ENCODE data around the gene MRRF.
"Not testable (repeated sequence)": the region's sequence is repeated elsewhere in the genome, so short reads cannot be mapped to it uniquely, and the experiment has no call there.

Gene MRRF

DNA sequence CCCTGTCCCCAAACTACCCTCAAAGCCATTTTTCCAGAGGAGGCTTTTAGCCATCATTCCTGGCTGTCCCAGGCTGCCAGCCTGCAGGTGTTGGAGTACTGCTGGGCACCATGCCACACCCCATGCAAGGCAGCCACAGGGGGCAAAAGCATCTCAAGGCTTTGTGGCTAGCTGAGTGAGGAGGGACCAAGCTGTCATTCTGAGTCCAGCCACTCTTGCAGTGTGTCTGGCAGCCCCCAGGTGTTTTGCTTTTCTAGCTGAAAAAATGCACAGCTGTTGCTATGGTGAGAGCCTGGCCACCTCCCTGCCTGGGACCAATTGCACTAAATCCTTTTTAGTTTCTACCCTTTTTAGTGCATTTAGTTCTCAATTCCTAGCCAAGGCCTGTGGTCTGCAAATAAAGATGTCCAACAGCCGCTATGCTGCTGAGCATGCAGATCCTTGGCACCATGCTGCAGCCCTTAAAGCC, 55.8 kb downstream of the MRRF start:
- H3K27me3 ChIP-seq (ENCODE audit: insufficient read depth, insufficient read length) = no peaks in the 10 kb centered on the region
- peaks cover 3% of the 10 kb centered on the region for H3K4me1 ChIP-seq (ENCODE audit: insufficient read depth, insufficient read length)
- TF ChIP-seq SUZ12 (IDR thresholded peaks at IDR 0.05; ENCODE audit: extremely low read depth, insufficient read depth, insufficient read length) (no peak), ZNF274 (IDR thresholded peaks at IDR 0.05; ENCODE audit: low read depth, low read length) (no peak), YY1 (IDR thresholded peaks at IDR 0.05; ENCODE audit: insufficient read depth, insufficient read length) (no peak)
- no peak overlapping the region for H3K9ac ChIP-seq (ENCODE audit: insufficient read length, low read depth)
- no peak for DNase-seq (ENCODE audit: low read depth, low spot score)
- no peak overlapping the region for H3K4me3 ChIP-seq (ENCODE audit: insufficient read length, low read depth)
- peaks cover 54% of the 10 kb centered on the region for H3K36me3 ChIP-seq (ENCODE audit: insufficient read depth, insufficient read length, low read length)
- H3K9me3 ChIP-seq (ENCODE audit: insufficient read depth, low read length) = no peaks in the 10 kb centered on the region

DNA sequence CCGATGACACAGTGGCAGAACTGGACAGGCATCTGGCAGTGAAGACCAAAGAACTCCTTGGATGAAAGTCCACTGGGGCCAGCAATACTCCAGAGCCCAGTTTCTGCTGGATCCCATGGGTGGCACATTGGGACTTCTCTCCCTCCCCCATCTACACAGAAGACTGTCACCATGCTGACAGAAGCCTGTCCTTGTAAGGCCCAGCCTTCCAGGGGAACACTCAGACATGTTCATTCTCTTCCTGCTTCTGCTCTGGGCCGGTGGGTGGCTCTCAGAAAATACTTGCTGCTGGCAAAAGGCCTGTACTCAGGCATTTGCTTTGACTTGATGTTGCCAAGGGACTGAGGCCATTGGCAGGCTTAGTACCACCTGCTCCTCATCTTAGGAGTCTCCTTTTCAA, 57.9 kb downstream of the MRRF start:
- Histone ChIP-seq H3K27me3 (ENCODE audit: insufficient read depth, insufficient read length) (no peaks in the 10 kb centered on the region), H3K36me3 (ENCODE audit: insufficient read depth, insufficient read length, low read length) (peaks cover 52% of the 10 kb centered on the region)
- TF ChIP-seq YY1 (IDR thresholded peaks at IDR 0.05; ENCODE audit: insufficient read depth, insufficient read length) (no peak), SUZ12 (IDR thresholded peaks at IDR 0.05; ENCODE audit: extremely low read depth, insufficient read depth, insufficient read length) (no peak), ZNF274 (IDR thresholded peaks at IDR 0.05; ENCODE audit: low read depth, low read length) (no peak)

DNA sequence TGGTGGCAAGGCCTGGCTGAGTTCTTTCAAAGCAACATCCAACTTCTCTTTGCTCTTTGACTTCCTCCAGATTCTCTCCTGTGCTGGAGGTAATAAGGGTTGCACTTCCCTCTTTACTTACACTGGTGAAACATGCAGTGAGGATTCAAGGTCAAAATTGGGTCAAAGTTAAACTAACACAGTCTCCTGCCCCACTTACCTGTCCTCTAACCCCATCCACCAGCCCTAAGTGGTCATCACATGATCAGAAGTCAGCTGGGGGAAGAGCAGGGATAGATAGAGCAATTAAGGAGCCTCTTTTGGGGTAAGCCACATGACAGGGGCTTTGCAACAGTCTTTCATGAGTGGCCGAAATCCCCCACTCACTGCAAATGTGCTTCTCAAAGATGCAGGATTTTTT, 60.0 kb downstream of the MRRF start:
- H3K4me3 ChIP-seq (ENCODE audit: insufficient read length, low read depth); DNase-seq (ENCODE audit: low read depth, low spot score); H3K9ac ChIP-seq (ENCODE audit: insufficient read length, low read depth); H3K27me3 ChIP-seq (ENCODE audit: insufficient read depth, insufficient read length); H3K9me3 ChIP-seq (ENCODE audit: insufficient read depth, low read length); H3K4me1 ChIP-seq (ENCODE audit: insufficient read depth, insufficient read length): not testable (repeated sequence)
- H3K36me3 ChIP-seq (ENCODE audit: insufficient read depth, insufficient read length, low read length) = peaks cover 44% of the 10 kb centered on the region

More for the DNA sequence above, 57.9 kb downstream of the MRRF start:
- Histone ChIP-seq H3K9me3 (ENCODE audit: insufficient read depth, low read length) (no peaks in the 10 kb centered on the region), H3K9ac (ENCODE audit: insufficient read length, low read depth) (no peak overlapping the region), H3K4me1 (ENCODE audit: insufficient read depth, insufficient read length) (peaks cover 3% of the 10 kb centered on the region), H3K4me3 (ENCODE audit: insufficient read length, low read depth) (no peak overlapping the region)
- DNase-seq (ENCODE audit: low read depth, low spot score) = no peak

DNA sequence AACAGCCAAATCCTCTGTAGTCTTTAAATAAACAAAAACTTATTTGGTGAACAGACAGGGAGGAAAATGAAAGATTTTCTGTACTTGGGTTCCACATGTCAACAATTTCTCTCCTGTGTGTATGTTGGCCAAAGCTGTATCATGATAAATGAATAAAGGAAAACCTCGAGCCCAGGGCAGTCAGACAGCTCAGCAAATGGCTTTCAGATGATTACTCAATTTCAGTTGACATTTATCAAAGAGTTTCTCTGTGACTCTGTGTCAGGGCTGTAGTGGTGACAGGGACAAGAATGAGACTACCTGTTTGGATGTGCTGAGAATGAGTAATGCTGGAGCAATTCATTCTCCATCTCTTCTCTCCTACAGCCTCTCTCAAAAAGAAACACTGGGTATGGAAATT, 60.4 kb downstream of the MRRF start:
- H3K9ac ChIP-seq (ENCODE audit: insufficient read length, low read depth) = no peak overlapping the region
- H3K4me3 ChIP-seq (ENCODE audit: insufficient read length, low read depth) = no peak overlapping the region
- TF ChIP-seq ZNF274 (IDR thresholded peaks at IDR 0.05; ENCODE audit: low read depth, low read length) = no peak
- DNase-seq (ENCODE audit: low read depth, low spot score) = no peak
- H3K4me1 ChIP-seq (ENCODE audit: insufficient read depth, insufficient read length) = peaks cover 6% of the 10 kb centered on the region
- peaks cover 43% of the 10 kb centered on the region for H3K36me3 ChIP-seq (ENCODE audit: insufficient read depth, insufficient read length, low read length)
- no peaks in the 10 kb centered on the region for H3K9me3 ChIP-seq (ENCODE audit: insufficient read depth, low read length)
- no peaks in the 10 kb centered on the region for H3K27me3 ChIP-seq (ENCODE audit: insufficient read depth, insufficient read length)

DNA sequence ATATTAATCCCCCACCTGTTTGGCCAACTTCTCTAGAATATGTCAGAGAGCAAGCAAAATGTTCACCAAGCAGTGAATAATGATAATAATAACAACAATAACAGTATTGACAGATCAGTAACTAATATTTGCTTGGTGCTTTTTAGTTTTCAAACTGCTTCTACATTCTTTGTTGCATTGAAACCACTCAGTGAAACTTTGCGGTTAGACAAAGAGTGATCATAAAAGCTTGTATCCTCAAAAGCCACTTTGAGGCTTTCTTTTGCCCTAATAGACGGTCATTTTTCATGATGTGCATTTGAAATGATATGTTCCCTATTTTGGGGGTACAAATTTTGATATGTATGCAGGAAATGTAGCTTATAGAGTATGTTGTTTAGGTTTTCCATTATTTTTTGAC, 62.5 kb downstream of the MRRF start:
- no peaks in the 10 kb centered on the region for H3K9me3 ChIP-seq (ENCODE audit: insufficient read depth, low read length)
- H3K9ac ChIP-seq (ENCODE audit: insufficient read length, low read depth) = no peak overlapping the region
- peaks cover 14% of the 10 kb centered on the region for H3K4me1 ChIP-seq (ENCODE audit: insufficient read depth, insufficient read length)
- TF ChIP-seq SUZ12 (IDR thresholded peaks at IDR 0.05; ENCODE audit: extremely low read depth, insufficient read depth, insufficient read length) (no peak), ZNF274 (IDR thresholded peaks at IDR 0.05; ENCODE audit: low read depth, low read length) (no peak), YY1 (IDR thresholded peaks at IDR 0.05; ENCODE audit: insufficient read depth, insufficient read length) (no peak)
- H3K27me3 ChIP-seq (ENCODE audit: insufficient read depth, insufficient read length) = no peaks in the 10 kb centered on the region
- no peak for DNase-seq (ENCODE audit: low read depth, low spot score)
- H3K36me3 ChIP-seq (ENCODE audit: insufficient read depth, insufficient read length, low read length) = peaks cover 32% of the 10 kb centered on the region
- no peak overlapping the region for H3K4me3 ChIP-seq (ENCODE audit: insufficient read length, low read depth)

DNA sequence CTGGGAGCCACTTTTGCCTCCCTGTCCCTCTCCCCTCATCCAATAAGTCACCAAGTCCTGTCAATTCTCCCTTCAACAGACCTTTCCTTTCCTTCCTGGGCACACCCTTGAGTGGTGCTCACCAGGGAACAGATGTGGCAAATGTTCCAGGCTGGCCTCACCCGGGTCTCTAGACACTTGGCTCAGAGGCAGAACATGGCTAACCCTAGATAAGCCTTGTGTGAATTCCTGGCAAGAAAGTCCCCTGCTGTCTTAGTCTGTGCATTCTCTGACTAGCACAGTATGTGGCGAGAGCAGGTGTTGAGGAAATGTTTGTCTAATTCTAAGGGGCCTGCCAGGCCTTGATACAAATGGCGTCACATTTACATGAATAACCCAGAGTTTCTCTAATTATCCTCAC, 64.9 kb downstream of the MRRF start:
- no peak for DNase-seq (ENCODE audit: low read depth, low spot score)
- no peak for TF ChIP-seq YY1 (IDR thresholded peaks at IDR 0.05; ENCODE audit: insufficient read depth, insufficient read length)
- TF ChIP-seq ZNF274 (IDR thresholded peaks at IDR 0.05; ENCODE audit: low read depth, low read length) = no peak
- no peak for TF ChIP-seq SUZ12 (IDR thresholded peaks at IDR 0.05; ENCODE audit: extremely low read depth, insufficient read depth, insufficient read length)
- Histone ChIP-seq H3K9ac (ENCODE audit: insufficient read length, low read depth) (no peak overlapping the region), H3K4me1 (ENCODE audit: insufficient read depth, insufficient read length) (peaks cover 17% of the 10 kb centered on the region), H3K36me3 (ENCODE audit: insufficient read depth, insufficient read length, low read length) (peaks cover 8% of the 10 kb centered on the region), H3K27me3 (ENCODE audit: insufficient read depth, insufficient read length) (no peaks in the 10 kb centered on the region), H3K9me3 (ENCODE audit: insufficient read depth, low read length) (no peaks in the 10 kb centered on the region), H3K4me3 (ENCODE audit: insufficient read length, low read depth) (no peak overlapping the region)

DNA sequence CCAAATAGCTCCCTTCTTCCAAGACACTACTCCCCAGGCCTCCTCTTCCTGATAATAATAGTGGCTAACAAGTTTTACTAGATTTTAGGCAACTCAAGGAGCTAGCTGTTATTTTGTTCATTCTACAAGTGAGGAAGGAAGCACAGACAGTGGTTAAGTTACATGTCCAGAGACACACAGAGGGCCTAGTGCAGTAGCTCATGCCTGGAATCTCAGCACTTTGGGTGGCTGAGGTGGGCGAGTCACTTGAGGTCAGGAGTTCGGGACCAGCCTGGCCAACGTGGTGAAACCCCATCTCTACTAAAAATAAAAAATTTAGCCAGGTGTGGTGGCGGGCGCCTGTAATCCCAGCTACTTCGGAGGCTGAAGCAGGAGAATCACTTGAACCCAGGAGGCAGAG, 65.8 kb downstream of the MRRF start:
- DNase-seq (ENCODE audit: low read depth, low spot score); H3K9me3 ChIP-seq (ENCODE audit: insufficient read depth, low read length); H3K4me3 ChIP-seq (ENCODE audit: insufficient read length, low read depth); H3K27me3 ChIP-seq (ENCODE audit: insufficient read depth, insufficient read length); H3K9ac ChIP-seq (ENCODE audit: insufficient read length, low read depth); H3K36me3 ChIP-seq (ENCODE audit: insufficient read depth, insufficient read length, low read length): not testable (repeated sequence)
- peaks cover 17% of the 10 kb centered on the region for H3K4me1 ChIP-seq (ENCODE audit: insufficient read depth, insufficient read length)

DNA sequence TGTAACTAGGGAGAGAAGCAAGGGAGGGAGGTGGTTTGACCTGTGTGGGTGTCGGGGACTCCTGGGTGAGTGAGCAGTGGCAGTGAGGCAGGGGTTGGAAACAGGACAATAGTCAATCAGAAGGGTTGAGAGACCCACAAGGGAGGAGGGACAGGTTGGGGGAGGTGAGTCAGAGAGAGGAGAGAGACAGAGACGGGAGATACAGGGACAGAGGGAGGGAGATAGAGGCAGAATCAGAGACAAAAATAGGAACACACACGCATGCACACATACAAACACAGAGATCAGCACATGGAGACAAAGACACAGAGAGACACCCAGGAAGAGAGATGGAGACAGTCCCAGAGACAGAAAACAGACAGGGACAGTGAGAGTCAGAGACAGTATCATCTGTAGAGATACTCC, 66.8 kb downstream of the MRRF start:
- no peaks in the 10 kb centered on the region for H3K27me3 ChIP-seq (ENCODE audit: insufficient read depth, insufficient read length)
- DNase-seq (ENCODE audit: low read depth, low spot score) = no peak
- peaks cover 22% of the 10 kb centered on the region for H3K4me1 ChIP-seq (ENCODE audit: insufficient read depth, insufficient read length)
- no peaks in the 10 kb centered on the region for H3K9me3 ChIP-seq (ENCODE audit: insufficient read depth, low read length)
- TF ChIP-seq YY1 (IDR thresholded peaks at IDR 0.05; ENCODE audit: insufficient read depth, insufficient read length) (no peak), ZNF274 (IDR thresholded peaks at IDR 0.05; ENCODE audit: low read depth, low read length) (no peak), SUZ12 (IDR thresholded peaks at IDR 0.05; ENCODE audit: extremely low read depth, insufficient read depth, insufficient read length) (no peak)
- H3K36me3 ChIP-seq (ENCODE audit: insufficient read depth, insufficient read length, low read length) = peaks cover 5% of the 10 kb centered on the region
- H3K4me3 ChIP-seq (ENCODE audit: insufficient read length, low read depth) = no peak overlapping the region
- H3K9ac ChIP-seq (ENCODE audit: insufficient read length, low read depth) = no peak overlapping the region
